Esophagus squamous epithelium (tissue), 5 donors: ENCODE results near the gene ANKMY2. TPM values are rescaled to one million over a fixed set of nuclear protein-coding genes. Genes with fewer than 3 reads are reported as not detected.

Source experiments
- DNase-seq: peaks from one replicate; lab custom pipeline; 2025; lab: John Stamatoyannopoulos, UW
- H3K27ac ChIP-seq, 4 donors: fragments of 200-600 bp; sonication (generic); one replicate each; pipeline ENCODE4 v1.5.1; 2016 to 2019; ENCODE audit warnings: mild to moderate bottlenecking in 1 of 4
- H3K27me3 ChIP-seq, 4 donors: fragments of 200-600 bp; sonication (generic); 1 replicate in 3 of 4; 2 replicates in 1 of 4; pipeline versions ENCODE4 v1.5.1 to v1.6.0; 2017 to 2021; ENCODE audit warnings: antibody characterized with exemption in 1 of 4
- H3K36me3 ChIP-seq, 3 donors: fragments of 200-600 bp; sonication (generic); one replicate each; pipeline ENCODE4 v1.5.1; 2016 to 2019
- H3K4me1 ChIP-seq, 3 donors: fragments of 200-600 bp; sonication (generic); one replicate each; pipeline ENCODE4 v1.5.1; 2017 to 2019
- H3K4me3 ChIP-seq, 4 donors: fragments of 200-600 bp; sonication (generic); 1 replicate in 3 of 4; 2 replicates in 1 of 4; pipeline ENCODE4 v1.5.1; 2016 to 2019; ENCODE audit warnings: mild to moderate bottlenecking in 2 of 4, moderate library complexity in 1 of 4
- H3K9me3 ChIP-seq, 3 donors: fragments of 200-600 bp; sonication (generic); one replicate each; pipeline ENCODE4 v1.5.1; 2016 to 2019
- POLR2A ChIP-seq, 4 donors: fragments of 450-650 bp; IDR thresholded peaks; one replicate each; pipeline ENCODE4 v1.6.1; 2017; ENCODE audit warnings: antibody characterized with exemption in 4 of 4, mild to moderate bottlenecking in 4 of 4, moderate library complexity in 3 of 4
- WGBS, 2 donors: methylation state at CpG; one replicate each; pipeline ENCODE4 v1.1.5; 2018; 5-methylcytosine and 5-hydroxymethylcytosine counted together
- intact Hi-C: fragments of 100-400 bp; cut with DNase I; formaldehyde crosslinking; loops from one replicate; pipeline ENCODE4 v1.15.0; 2022
- total RNA-seq, 4 donors: library from RNA; depleted of rRNA; stranded (reverse); fragments of >200 nt; gene quantifications; one replicate each; pipeline ENCODE4 v1.1.0, GENCODE V29; 2016
- TF ChIP-seq, protein P1 (sequence below), 6 experiments: fragments of 450-650 bp in 4 of 6; fragments of 200-600 bp in 2 of 6; sonication (generic) in 2 of 6; IDR thresholded peaks; one replicate each; pipeline ENCODE4 v1.5.1; 2016 to 2019; ENCODE audit warnings: antibody characterized with exemption in 6 of 6, mild to moderate bottlenecking in 4 of 6, moderate library complexity in 4 of 6
- donor health status: DM: yes; HTN: yes; CAD: no.

The ANKMY2 gene
- total RNA-seq, 4 donors from 2014 or later, result 3.8 to 13.4 (median 7.0) TPM

DNA sequence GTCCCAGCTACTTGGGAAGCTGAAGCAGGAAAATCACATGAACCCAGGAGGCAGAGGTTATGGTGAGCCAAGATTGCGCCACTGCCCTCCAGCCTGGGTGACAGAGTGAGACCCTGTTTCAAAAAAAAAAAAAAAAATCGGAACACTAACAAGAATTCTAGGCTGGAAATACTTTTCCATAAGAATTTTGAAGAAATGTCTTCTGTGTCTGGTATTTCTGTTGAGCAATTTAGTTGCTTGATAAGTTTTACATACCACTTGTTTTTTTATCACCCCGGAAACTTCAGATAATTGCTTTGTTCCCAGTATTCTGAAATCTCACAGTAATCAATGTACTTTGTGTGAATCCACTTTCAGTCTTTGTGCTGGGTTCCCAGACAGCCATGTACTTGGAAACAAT, 26.3 kb upstream of the ANKMY2 start:
- peaks cover 10 to 33% (median 16%) of the 10 kb centered on the region in 3 donors for H3K4me1 ChIP-seq
- H3K27me3 ChIP-seq, result no peaks in the 10 kb centered on the region
- H3K36me3 ChIP-seq, result peaks cover 0 to 31% (median 0%) of the 10 kb centered on the region in 3 donors
- TF ChIP-seq POLR2A (IDR thresholded peaks at IDR 0.05), result no peak
- TF ChIP-seq, protein P1, sequence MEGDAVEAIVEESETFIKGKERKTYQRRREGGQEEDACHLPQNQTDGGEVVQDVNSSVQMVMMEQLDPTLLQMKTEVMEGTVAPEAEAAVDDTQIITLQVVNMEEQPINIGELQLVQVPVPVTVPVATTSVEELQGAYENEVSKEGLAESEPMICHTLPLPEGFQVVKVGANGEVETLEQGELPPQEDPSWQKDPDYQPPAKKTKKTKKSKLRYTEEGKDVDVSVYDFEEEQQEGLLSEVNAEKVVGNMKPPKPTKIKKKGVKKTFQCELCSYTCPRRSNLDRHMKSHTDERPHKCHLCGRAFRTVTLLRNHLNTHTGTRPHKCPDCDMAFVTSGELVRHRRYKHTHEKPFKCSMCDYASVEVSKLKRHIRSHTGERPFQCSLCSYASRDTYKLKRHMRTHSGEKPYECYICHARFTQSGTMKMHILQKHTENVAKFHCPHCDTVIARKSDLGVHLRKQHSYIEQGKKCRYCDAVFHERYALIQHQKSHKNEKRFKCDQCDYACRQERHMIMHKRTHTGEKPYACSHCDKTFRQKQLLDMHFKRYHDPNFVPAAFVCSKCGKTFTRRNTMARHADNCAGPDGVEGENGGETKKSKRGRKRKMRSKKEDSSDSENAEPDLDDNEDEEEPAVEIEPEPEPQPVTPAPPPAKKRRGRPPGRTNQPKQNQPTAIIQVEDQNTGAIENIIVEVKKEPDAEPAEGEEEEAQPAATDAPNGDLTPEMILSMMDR (IDR thresholded peaks at IDR 0.05), result no peak
- H3K9me3 ChIP-seq, result no peaks in the 10 kb centered on the region
- no peak overlapping the region for H3K4me3 ChIP-seq
- DNase-seq, result no peak
- intact Hi-C loops, result no loop called here
- no peak overlapping the region for H3K27ac ChIP-seq
- 95 to 96% methylated on average over 3 of the region's 3 CpGs for WGBS, 2 donors

DNA sequence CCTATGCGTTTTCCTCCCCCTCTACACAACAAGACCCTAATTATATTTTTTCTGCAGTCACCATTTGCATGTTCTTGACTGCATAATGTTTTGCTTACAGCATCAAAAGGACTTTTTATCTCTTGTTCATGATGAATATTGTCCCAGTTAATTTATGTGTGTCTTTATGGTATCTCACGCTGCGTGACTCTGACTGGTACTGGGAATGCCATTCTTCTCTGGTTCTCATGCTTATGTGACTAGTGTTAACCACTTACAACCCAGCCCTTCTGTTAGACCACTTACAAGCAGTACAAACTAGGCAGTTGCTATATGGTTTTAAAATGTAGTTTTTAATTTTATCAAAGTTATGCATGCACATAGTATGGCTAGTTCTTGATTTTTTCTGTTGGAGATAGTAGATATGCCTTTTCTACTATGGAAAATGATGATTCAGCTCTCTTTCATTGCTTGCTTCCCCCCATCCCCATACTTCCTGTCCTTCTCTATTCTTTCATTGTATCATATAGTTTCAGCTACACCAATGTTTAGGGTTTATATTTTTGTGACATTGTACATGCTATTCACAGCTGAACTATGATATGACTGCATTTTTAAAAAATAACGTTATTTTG, 25.3 kb upstream of the ANKMY2 start:
- TF ChIP-seq POLR2A (IDR thresholded peaks at IDR 0.05), result no peak
- TF ChIP-seq, protein P1 (IDR thresholded peaks at IDR 0.05), result no peak
- no peak for DNase-seq
- intact Hi-C loops, result no loop called here
- H3K4me1 ChIP-seq, result peaks cover 10 to 37% (median 17%) of the 10 kb centered on the region in 3 donors
- WGBS, 2 donors, result 93 to 97% methylated on average over 4 of the region's 4 CpGs
- H3K27ac ChIP-seq, result peak overlapping the region in 1 of 4 donors; percentile 85
- H3K36me3 ChIP-seq, result peaks cover 0 to 27% (median 0%) of the 10 kb centered on the region in 3 donors
- H3K4me3 ChIP-seq, result no peak overlapping the region
- no peaks in the 10 kb centered on the region for H3K9me3 ChIP-seq
- H3K27me3 ChIP-seq, result no peaks in the 10 kb centered on the region

DNA sequence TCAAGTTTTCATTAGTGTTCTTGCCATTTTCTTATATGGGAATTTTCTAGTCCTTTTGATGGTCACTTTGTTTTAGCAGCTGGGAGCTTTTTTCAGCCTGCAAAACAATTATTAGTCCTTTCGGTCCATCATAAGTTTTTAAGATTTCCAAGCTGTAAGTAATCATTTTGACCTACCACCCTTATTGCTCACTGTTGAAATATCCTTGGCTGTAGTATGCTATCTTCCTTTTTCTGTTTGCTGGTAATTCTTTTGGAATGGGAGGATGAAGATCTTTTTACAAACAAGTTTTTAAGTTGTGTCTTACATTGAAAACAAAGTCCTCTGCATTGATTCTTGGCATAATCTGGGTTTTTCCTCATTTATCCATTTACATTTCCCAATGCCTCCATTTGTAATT, 24.5 kb upstream of the ANKMY2 start:
- Histone ChIP-seq H3K27me3 (no peaks in the 10 kb centered on the region), H3K36me3 (peaks cover 0 to 19% (median 0%) of the 10 kb centered on the region in 3 donors), H3K4me1 (peaks cover 10 to 37% (median 17%) of the 10 kb centered on the region in 3 donors), H3K9me3 (no peaks in the 10 kb centered on the region), H3K4me3 (no peak overlapping the region), H3K27ac (peak overlapping the region in 2 of 4 donors; percentile 85)
- DNase-seq, result no peak
- intact Hi-C loops, result no loop called here
- no peak for TF ChIP-seq POLR2A (IDR thresholded peaks at IDR 0.05)
- TF ChIP-seq, protein P1 (IDR thresholded peaks at IDR 0.05), result no peak
- 58 to 82% methylated on average over 1 of the region's 1 CpG for WGBS, 2 donors

DNA sequence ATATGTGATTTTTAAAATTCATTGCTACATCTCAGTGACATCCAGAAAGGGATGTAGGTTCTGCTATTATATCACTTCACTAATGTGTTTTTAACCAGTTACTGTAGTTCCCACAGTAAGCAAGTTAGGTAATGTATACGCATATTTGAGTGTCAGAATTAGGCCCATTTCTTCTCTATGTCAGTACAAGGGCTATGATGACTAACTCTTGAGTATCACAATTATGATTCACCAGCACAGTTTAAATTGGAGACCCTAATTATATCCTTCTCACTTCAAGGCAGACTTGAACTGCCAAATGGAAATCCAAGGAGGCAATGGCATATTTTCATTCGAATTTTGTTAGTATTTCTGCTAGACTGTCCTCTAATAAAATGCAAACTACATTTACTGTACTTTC, 24.0 kb upstream of the ANKMY2 start:
- 70 to 83% methylated on average over 2 of the region's 2 CpGs for WGBS, 2 donors
- H3K4me3 ChIP-seq, result no peak overlapping the region
- peak overlapping the region in 3 of 4 donors; percentile 67 to 85 (median 85) for H3K27ac ChIP-seq
- H3K27me3 ChIP-seq, result no peaks in the 10 kb centered on the region
- peaks cover 0 to 15% (median 0%) of the 10 kb centered on the region in 3 donors for H3K36me3 ChIP-seq
- no peak for DNase-seq
- peaks cover 10 to 37% (median 17%) of the 10 kb centered on the region in 3 donors for H3K4me1 ChIP-seq
- intact Hi-C loops, result no loop called here
- no peaks in the 10 kb centered on the region for H3K9me3 ChIP-seq
- no peak for TF ChIP-seq POLR2A (IDR thresholded peaks at IDR 0.05)
- TF ChIP-seq, protein P1 (IDR thresholded peaks at IDR 0.05), result no peak

DNA sequence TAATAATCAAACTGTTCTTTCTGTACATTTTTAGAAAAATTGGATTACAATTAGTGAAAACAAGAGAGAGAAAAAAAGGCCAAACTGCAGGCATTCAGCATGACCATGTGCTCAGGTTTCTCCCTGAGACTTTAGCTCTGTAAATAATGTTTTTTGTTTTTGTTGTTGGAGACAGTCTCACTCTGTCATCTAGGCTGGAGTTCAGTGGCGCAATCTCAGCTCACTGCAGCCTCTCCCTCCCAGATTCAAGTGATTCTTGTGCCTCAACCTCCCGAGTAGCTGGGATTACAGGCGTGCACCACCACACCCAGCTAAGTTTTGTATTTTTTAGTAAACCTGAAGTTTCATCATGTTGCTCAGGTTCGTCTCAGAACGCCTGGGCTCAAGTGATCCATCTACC, 23.4 kb upstream of the ANKMY2 start:
- intact Hi-C loops, result no loop called here
- 75 to 84% methylated on average over 5 of the region's 5 CpGs for WGBS, 2 donors
- Histone ChIP-seq H3K36me3 (peaks cover 0 to 9% (median 0%) of the 10 kb centered on the region in 3 donors), H3K27ac (peak overlapping the region; percentile 67 to 85 (median 84)), H3K4me1 (peaks cover 10 to 37% (median 17%) of the 10 kb centered on the region in 3 donors), H3K9me3 (no peaks in the 10 kb centered on the region), H3K4me3 (no peak overlapping the region), H3K27me3 (no peaks in the 10 kb centered on the region)
- DNase-seq, result no peak
- TF ChIP-seq, protein P1 (IDR thresholded peaks at IDR 0.05), result no peak
- no peak for TF ChIP-seq POLR2A (IDR thresholded peaks at IDR 0.05)
